ENCODE results near the gene AQP1.

Gene AQP1

GRCh38 chr7:30918676-30919075 is 7.0 kb downstream of the AQP1 start:
- no peak for DNase-seq

GRCh38 chr7:30920021-30920583 is 8.4 kb downstream of the AQP1 start:
- DNase-seq = no peak

DNA sequence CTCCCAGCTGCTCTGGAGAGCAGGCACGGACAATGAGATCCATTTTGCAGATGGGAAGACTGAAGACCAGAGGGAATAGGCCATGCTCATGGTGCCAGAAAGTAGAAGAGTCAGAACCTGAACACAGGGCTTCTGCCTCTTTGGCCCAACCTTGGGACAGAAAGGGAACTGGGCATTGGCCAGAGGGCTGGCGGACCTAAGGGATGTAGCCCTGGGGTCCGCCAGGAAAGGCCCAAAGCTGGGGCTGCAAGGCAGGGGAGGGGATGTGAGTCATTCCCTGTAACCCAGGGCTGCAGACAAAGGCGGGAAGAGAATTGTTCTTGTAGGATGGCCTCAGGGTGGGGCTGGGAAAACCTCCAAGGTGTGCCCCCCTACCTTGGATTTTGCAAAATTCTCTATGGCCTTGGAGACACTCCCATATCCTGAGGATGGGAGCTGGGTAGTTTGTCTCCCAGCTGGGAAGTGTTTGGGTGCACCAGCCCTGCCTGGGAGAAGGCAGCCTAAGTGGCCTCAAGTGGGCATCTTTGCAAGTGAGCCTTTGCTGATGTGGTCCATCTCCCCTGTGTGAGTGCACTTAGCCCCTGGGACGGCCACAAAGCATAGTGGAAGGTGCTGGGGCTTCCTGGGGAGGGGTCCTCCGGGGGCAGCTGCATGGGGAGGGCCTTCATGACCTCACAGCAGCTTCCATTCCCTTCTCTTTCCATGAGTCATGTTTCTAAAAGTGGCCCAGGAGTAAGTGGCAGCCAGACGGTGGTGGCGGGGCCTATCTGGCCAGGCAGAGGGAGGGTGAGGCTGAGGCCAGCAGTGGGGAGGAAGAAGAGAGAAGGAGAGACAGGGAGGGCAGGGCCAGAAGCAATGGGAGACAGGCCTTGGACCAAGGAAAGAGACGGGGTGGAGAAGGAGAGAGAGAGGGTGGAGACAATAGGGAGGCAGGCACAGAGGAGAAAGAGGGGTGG is 9.2 kb downstream of the AQP1 start:
- no peak for DNase-seq

DNA sequence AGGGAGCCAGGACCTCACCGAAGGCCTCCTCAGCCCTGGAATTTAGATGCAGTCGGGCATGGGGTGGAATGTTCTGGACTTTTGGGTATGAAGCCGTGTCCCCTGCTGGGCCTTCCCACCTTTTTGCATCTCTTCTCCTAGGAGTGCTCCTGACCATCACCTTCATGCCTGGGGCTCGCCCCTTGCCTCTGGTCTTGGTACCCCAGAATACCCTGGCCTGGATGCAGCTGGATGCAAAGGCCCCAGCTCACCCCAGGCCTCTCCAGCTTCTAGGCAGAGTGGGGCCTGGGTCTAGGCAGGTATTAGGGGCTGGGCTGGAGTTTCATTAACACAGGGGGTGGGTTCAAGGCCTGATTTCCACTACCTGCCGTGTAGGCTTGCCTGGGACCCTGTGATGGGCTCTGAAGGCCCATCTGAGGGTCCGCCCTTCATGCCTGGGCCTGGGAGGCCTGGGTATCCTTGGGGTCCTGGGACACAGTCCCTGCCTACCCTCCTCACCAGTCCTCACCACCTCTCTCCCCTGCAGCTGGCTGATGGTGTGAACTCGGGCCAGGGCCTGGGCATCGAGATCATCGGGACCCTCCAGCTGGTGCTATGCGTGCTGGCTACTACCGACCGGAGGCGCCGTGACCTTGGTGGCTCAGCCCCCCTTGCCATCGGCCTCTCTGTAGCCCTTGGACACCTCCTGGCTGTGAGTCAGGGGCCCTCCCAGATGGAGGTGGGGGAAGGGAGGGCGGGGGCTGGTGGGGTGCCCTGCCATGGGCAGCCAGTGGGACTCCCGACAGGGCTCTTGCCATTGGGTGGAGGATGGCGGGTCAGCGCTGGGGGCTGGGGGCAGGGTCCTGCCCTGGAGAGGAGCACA is 10.1 kb downstream of the AQP1 start:
- DNase-seq = no peak

GRCh38 chr7:30922596-30922995 is 10.9 kb downstream of the AQP1 start:
- DNase-seq = no peak

DNA sequence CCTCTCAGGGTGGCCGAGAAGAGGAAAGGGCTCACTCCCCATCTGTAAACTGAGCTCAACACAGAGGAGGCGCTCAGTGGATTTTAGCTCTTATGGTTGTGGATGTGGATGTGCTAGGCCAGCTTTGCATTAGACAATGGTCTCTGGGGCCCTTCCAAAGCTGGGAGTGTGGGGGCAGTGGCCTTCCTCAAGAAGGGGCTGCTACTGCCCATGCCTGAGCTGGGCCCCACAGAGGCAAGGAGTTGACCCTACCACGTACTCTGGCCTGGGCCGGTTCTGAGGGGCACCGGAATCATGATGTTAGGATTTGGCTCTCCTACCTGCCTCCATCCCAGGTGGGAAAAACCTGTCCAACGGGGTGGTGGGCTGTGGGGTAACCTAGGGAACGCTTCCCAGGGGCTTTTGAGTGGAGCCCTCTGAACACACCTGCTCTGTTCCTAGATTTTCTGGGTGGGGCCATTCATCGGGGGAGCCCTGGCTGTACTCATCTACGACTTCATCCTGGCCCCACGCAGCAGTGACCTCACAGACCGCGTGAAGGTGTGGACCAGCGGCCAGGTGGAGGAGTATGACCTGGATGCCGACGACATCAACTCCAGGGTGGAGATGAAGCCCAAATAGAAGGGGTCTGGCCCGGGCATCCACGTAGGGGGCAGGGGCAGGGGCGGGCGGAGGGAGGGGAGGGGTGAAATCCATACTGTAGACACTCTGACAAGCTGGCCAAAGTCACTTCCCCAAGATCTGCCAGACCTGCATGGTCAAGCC is 11.5 kb downstream of the AQP1 start:
- no peak for DNase-seq

GRCh38 chr7:30923774-30924413 is 12.2 kb downstream of the AQP1 start:
- DNase-seq = no peak

- no peak for DNase-seq
Observed at GRCh38 chr7:30924624-30925023, 13.0 kb downstream of the AQP1 start.

GRCh38 chr7:30925117-30925516 is 13.5 kb downstream of the AQP1 start:
- DNase-seq = no peak

GRCh38 chr7:30925913-30926312 is 14.3 kb downstream of the AQP1 start:
- DNase-seq = no peak

DNA sequence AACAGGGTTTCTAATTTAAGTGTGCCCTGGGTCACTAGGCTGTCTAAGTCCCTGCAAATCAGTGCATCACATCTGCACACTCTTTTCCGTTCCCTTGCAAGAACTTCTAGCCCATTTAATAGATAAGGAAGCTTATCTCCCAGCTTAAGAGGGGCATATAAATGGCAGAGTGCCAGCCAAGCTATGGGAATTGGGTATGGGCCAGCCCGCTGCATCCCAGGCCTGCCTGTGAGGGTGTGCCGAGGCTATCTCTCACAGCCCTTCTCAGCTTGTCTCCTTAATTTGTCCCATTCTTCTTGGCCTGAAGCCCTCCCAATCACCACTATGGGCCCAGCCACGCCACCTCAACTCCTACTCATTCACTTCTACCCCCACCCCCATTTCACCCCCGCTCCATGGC is 14.7 kb downstream of the AQP1 start:
- no peak for DNase-seq

DNA sequence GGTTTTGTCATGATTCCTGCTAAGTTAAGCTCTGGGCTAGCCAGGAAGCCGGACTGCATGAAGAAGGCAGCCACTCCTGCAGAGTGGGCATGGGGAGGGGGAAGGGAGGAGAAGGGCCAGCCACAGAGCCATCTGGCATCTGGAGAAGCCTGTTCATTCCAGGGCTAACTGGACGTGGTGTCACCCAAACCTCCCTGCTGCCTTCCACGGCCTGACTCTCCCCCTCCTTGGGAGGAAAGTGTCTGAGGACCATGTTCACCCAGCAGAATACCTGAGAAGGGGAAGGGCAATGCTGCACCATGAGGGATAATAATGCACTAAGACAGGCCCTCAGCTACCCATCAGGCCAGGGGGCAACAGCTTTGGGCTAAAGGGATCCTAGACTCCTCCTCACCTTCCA is 15.4 kb downstream of the AQP1 start:
- no peak for DNase-seq

GRCh38 chr7:30927559-30927958 is 15.9 kb downstream of the AQP1 start:
- no peak for DNase-seq

DNA sequence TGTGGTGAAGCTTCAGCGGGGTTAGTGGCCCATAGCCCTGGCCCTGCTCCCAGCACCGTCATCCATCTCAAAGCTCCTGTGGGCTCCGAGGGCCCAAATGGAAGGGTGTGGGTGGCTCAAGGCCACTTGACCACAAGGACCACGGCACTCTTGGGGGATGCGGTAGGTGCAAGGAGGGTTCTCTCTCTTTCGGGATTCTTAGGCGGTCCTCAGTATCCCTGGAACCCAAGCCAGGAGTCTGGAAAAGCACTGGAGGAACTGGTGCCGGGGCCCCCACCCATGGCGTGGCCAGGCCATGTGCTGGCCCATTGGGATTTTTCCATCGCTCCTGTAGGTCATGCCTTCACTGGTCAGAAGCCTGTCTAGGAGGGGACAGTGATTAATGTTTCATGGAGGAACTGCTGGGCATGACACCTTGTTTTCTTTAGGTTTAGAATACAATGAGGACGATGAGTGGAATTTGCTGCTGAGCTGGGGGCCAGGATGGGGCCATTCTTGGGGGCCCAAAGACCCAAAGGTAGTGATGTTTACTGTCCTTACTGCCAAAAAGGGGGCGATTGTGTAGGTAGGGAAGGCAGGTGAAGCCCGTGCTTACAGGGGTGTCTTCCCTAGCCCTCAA is 16.7 kb downstream of the AQP1 start:
- DNase-seq = no peak

DNA sequence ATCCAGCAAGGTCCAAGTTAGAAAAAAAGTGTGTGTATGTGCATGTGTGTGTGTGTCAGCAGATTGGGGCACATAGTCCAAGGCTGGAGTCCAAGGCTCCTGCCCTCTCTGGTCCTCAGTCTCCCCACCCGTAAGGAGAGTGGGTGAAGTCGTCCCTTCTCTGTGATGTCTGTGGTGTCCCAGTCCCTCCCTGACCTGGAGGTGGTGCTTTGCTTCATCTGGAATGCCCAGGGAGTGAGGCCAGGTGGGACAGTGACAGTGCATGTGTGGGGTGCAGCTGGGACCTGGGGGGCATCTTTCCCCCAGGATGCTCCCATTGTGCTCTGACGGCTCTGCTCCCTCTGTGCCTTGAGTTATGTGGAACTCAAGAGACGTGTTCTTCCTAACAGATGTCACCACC is 18.0 kb downstream of the AQP1 start:
- no peak for DNase-seq

DNA sequence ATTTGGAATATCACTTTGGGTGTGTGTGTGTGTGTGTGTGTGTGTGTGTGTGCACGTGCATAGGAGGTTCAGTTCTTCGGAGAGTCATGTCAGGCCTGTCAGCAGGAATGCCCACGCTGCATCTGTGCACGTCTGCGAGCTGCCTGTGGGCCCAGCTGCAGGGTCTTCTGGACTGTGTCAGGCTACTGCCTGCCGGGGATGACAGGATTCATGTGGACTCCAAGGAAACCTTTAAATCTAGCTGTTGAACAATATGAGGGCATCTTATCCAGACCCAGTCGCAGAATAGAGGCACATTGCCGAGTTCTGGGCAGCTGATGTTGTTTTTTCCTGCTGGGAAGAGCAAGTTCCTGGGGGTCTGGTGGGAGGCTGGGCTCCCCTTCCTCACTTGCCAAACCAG is 19.0 kb downstream of the AQP1 start:
- DNase-seq = no peak

- no peak for DNase-seq
Observed at GRCh38 chr7:30931161-30931928, 19.7 kb downstream of the AQP1 start.

GRCh38 chr7:30931929-30932540 is 20.4 kb downstream of the AQP1 start:
- no peak for DNase-seq

DNA sequence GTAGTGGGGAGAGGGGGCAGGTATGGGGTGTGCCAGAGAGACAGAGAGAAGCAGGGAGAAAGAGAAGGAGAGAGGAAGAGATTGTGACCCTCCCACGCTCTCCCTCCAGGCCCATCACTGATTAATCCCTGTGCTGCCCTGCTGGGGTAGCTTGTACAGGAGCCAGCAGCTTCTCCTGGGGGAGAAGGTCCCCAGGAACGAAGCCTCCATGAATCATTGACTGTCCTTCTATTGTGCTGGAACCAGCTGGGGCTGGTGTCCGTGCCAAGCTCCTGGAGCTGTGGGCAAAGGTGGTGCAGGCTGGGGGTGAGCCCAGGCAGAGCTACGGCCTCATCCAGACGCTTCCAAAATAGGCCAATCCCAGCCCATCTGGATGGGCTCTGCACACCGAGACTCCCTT is 20.9 kb downstream of the AQP1 start:
- no peak for DNase-seq

All from amygdala (tissue), 56 donors.